Renal cortical epithelial cell (primary cell): Measurements from ENCODE around the gene DCDC2B. TPM values are rescaled to one million over a fixed set of nuclear protein-coding genes. Genes with fewer than 3 reads are reported as not detected.
"Not testable (repeated sequence)": the region's sequence is repeated elsewhere in the genome, so short reads cannot be mapped to it uniquely, and the experiment has no call there.

Source experiments
- DNase-seq: peaks from one replicate; pipeline ENCODE4 v3.0.0-alpha.2; 2011; ENCODE audit warnings: low read depth
- total RNA-seq: library from RNA; depleted of rRNA; stranded (reverse); fragments of >200 nt; gene quantifications from 2 replicates; pipeline ENCODE4 v1.2.3, GENCODE V29; 2014

DCDC2B gene
- total RNA-seq = not detected in 2 replicates

- peak; percentile 85 for DNase-seq
These were observed at the start of gene DCDC2B for GRCh38 chr1:32208891-32209328. DCDC2B (plus strand) TSS chr1:32209089; CDS start chr1:32209094, 5 bp downstream.

GRCh38 chr1:32159189-32159588, 49.7 kb upstream of the DCDC2B start:
- peak; percentile 37 for DNase-seq

- no peak for DNase-seq
These were observed 45.5 kb upstream of the DCDC2B start for GRCh38 chr1:32163405-32163804.

GRCh38 chr1:32165633-32166032, 43.3 kb upstream of the DCDC2B start:
- DNase-seq = not testable (repeated sequence)

- DNase-seq = no peak
These were observed 37.9 kb upstream of the DCDC2B start for GRCh38 chr1:32170991-32171390.

GRCh38 chr1:32172621-32173245, 36.2 kb upstream of the DCDC2B start:
- DNase-seq = peak; percentile 72

GRCh38 chr1:32178380-32179192, 30.3 kb upstream of the DCDC2B start:
- DNase-seq = no peak

GRCh38 chr1:32179193-32179442, 29.8 kb upstream of the DCDC2B start:
- DNase-seq = no peak

- peak; percentile 66 for DNase-seq
These were observed 29.3 kb upstream of the DCDC2B start, which contains the start of gene TXLNA for GRCh38 chr1:32179443-32180185. TXLNA (plus strand) TSS chr1:32179675; CDS start chr1:32180346, 671 bp downstream.

GRCh38 chr1:32180186-32181060, 28.5 kb upstream of the DCDC2B start:
- DNase-seq = peak; percentile 38

GRCh38 chr1:32181065-32181464, 27.8 kb upstream of the DCDC2B start:
- DNase-seq = no peak

- DNase-seq = no peak
These were observed 27.3 kb upstream of the DCDC2B start for GRCh38 chr1:32181563-32181962.

GRCh38 chr1:32182060-32182459, 26.8 kb upstream of the DCDC2B start:
- DNase-seq = no peak

- no peak for DNase-seq
These were observed 24.2 kb upstream of the DCDC2B start for GRCh38 chr1:32184650-32185049.

GRCh38 chr1:32186077-32186476, 22.8 kb upstream of the DCDC2B start:
- DNase-seq = no peak

GRCh38 chr1:32186491-32186890, 22.4 kb upstream of the DCDC2B start:
- no peak for DNase-seq

GRCh38 chr1:32187850-32188249, 21.0 kb upstream of the DCDC2B start:
- no peak for DNase-seq

- DNase-seq = no peak
These were observed 16.5 kb upstream of the DCDC2B start for GRCh38 chr1:32192220-32192948.

- DNase-seq = no peak
These were observed 13.9 kb upstream of the DCDC2B start for GRCh38 chr1:32194984-32195383.

GRCh38 chr1:32195531-32195930, 13.4 kb upstream of the DCDC2B start:
- DNase-seq = no peak
